GM12865 (cell line): ENCODE results near the gene PFDN1.

ENCODE experiments used
- DNase-seq: peaks from one replicate; pipeline ENCODE4 v3.0.0; 2010; ENCODE audit warnings: low read depth
- H3K4me3 ChIP-seq: 2 replicates; pipeline ENCODE4 v1.5.1; 2011; ENCODE audit warnings: mild to moderate bottlenecking, low read depth, low read length, control low read depth
- CTCF ChIP-seq: IDR thresholded peaks from 2 replicates; pipeline ENCODE4 v1.5.1; 2011; ENCODE audit warnings: low read length, control low read depth, low read depth, inconsistent platforms; ENCODE audit not compliant: insufficient read depth; ENCODE audit errors: missing control alignments

The PFDN1 gene

GRCh38 chr5:140262221-140262620, 40.7 kb downstream of the PFDN1 start:
- no peak for TF ChIP-seq CTCF
- no peak for DNase-seq

GRCh38 chr5:140261403-140262171, 41.3 kb downstream of the PFDN1 start:
- DNase-seq: no peak
- H3K4me3 ChIP-seq: no peak overlapping the region
- no peak for TF ChIP-seq CTCF

More at GRCh38 chr5:140262221-140262620, 40.7 kb downstream of the PFDN1 start:
- H3K4me3 ChIP-seq: no peak overlapping the region

- TF ChIP-seq CTCF: no peak
- H3K4me3 ChIP-seq: no peak overlapping the region
- DNase-seq: no peak
These were observed 42.7 kb downstream of the PFDN1 start for GRCh38 chr5:140260089-140260656.

- H3K4me3 ChIP-seq: no peak overlapping the region
- TF ChIP-seq CTCF: no peak
- no peak for DNase-seq
These were observed 43.4 kb downstream of the PFDN1 start for GRCh38 chr5:140259500-140259899.

GRCh38 chr5:140258873-140259272, 44.0 kb downstream of the PFDN1 start:
- TF ChIP-seq CTCF: no peak
- no peak overlapping the region for H3K4me3 ChIP-seq
- no peak for DNase-seq

- TF ChIP-seq CTCF: no peak
- H3K4me3 ChIP-seq: no peak overlapping the region
- DNase-seq: no peak
These were observed 44.9 kb downstream of the PFDN1 start for GRCh38 chr5:140258016-140258415.
